GM12892 (cell line): ENCODE data around the gene MLLT1.

Experiments
- DNase-seq: peaks from one replicate; pipeline ENCODE4 v3.0.0; 2011; ENCODE audit not compliant: insufficient read length
- FAIRE-seq: peaks from 2 replicates; lab custom pipeline; 2011; peaks lifted over from hg19 to GRCh38; lab: Jason Lieb, UNC
- POLR2A ChIP-seq: IDR thresholded peaks from 2 replicates; pipeline ENCODE4 v1.6.1; 2011; ENCODE audit warnings: low read depth, low read length, control low read depth
- POLR2AphosphoS5 ChIP-seq: IDR thresholded peaks from 2 replicates; pipeline ENCODE4 v1.6.1; 2011; ENCODE audit warnings: low read depth, low read length, control low read depth
- TAF1 ChIP-seq: IDR thresholded peaks from 2 replicates; pipeline ENCODE4 v1.6.1; 2011; ENCODE audit warnings: low read depth, mild to moderate bottlenecking, control low read depth, low read length, borderline replicate concordance

MLLT1 gene

DNA sequence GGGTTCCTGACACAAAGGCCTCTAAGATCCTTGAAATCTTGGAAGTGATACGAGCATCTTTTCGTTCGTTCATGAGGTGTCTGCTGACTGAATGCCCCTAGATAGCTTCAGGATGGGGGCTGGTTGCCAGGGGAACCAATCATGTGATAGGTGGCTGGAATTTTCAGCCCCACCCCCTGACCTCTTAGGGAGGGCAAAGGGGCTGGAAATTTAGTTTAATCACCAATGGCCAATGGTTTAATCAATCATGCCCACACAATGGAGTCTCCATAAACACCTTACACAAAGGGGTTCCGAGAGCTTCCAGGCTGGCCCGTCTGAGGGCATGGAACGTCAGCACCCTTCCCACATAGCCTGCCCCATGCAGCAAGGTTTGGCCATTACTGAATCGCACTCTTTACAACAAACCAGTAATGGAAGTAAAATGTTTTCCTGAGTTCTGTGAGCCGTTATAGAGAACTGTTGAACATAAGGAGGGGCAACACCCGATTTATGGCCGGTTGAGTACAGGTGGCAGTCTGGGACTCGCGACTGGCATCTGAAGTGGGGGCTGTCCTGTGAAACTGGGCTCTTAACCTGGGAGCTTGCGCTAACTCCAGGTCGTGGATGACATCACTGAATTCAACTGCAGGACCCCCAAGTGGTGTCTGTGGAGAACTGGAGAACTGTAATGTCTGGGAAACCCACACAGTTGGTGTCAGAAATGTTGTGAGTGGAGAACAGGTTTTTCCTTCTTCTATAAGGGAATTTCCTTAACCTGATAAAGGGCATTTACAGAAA lies 25.6 kb downstream of the MLLT1 start:
- DNase-seq: no peak
- FAIRE-seq: no peak
- TF ChIP-seq POLR2A (no peak), TAF1 (no peak), POLR2AphosphoS5 (no peak)

- DNase-seq (no peak), FAIRE-seq (no peak)
- no peak for TF ChIP-seq POLR2A
- no peak for TF ChIP-seq POLR2AphosphoS5
- TF ChIP-seq TAF1: no peak
These were observed 27.7 kb downstream of the MLLT1 start for GRCh38 chr19:6252066-6252465.

- FAIRE-seq (no peak), DNase-seq (no peak)
- TF ChIP-seq POLR2A: no peak
- no peak for TF ChIP-seq TAF1
- no peak for TF ChIP-seq POLR2AphosphoS5
These were observed 28.9 kb downstream of the MLLT1 start for GRCh38 chr19:6250909-6251308.

DNA sequence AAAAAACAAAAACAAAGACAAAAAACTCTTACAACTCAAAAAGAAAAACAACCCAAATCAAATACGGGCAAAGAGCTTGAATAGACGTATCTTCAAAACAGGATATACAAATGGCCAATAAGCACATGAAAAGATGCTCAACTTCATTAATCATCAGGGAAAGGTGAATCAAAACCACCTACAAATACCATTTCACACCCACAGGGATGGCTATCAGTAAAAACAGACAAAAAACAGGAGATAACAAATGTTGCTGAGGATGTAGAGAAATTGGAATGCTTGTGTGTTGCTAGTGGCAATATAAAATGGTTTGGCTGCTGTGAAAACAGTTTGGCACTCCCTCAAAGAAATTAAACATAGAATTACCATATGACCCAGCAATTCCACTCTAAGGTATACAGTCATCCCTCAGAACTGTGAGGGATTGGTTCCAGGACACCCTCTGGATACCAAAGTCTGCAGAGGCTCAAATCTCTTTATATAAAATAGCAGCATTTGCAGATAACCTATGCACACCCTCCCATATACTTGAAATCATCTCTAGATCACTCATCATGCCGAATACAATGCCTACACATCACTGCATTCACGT lies 29.7 kb downstream of the MLLT1 start:
- DNase-seq (no peak), FAIRE-seq (no peak)

DNA sequence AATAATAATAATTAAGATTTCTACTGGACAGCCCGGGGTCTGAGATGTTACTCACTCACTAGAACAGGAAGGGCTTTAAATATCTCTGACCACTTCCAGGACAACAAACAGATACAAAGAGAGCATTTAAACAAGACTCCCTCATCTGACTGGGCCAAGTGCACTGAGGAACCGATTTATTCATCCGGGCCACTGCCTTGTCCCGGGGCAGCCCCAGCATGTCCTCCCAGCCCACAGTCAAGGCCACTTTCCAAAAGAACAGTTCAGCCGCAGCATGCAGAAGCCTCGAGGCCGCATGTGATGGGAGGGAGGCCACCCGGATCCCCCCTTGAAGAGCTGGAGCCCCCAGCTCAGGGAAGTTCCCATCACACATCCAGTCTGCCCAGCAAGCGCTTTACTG lies 30.5 kb downstream of the MLLT1 start:
- TF ChIP-seq POLR2AphosphoS5 (no peak), TAF1 (no peak), POLR2A (no peak)
- FAIRE-seq (peak; percentile 48), DNase-seq (peak; percentile 5)

More for the DNA sequence above, 29.7 kb downstream of the MLLT1 start:
- TF ChIP-seq TAF1 (no peak), POLR2A (no peak), POLR2AphosphoS5 (no peak)

- no peak for FAIRE-seq
- no peak for TF ChIP-seq TAF1
- TF ChIP-seq POLR2A: no peak
- TF ChIP-seq POLR2AphosphoS5: no peak
- DNase-seq: no peak
These were observed 30.9 kb downstream of the MLLT1 start for GRCh38 chr19:6248844-6249243.

- FAIRE-seq: no peak
- TF ChIP-seq TAF1 (no peak), POLR2A (no peak), POLR2AphosphoS5 (no peak)
- DNase-seq: no peak
These were observed 31.4 kb downstream of the MLLT1 start for GRCh38 chr19:6248341-6248740.

DNA sequence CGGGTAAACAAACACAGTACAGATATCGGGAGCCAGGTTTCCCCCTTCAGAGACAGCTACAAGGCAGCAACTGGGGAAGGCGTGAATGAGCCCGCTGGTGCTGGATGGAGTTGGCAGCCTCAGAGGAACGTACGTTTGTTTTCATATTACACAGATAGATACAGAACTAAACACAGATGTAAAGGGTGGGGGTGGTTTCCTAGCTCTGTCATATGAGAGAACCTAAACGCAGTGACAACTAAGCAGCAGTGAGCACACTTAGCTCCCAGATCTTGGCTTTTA lies 32.8 kb downstream of the MLLT1 start:
- TF ChIP-seq TAF1 (no peak), POLR2AphosphoS5 (no peak), POLR2A (no peak)
- FAIRE-seq (no peak), DNase-seq (no peak)

DNA sequence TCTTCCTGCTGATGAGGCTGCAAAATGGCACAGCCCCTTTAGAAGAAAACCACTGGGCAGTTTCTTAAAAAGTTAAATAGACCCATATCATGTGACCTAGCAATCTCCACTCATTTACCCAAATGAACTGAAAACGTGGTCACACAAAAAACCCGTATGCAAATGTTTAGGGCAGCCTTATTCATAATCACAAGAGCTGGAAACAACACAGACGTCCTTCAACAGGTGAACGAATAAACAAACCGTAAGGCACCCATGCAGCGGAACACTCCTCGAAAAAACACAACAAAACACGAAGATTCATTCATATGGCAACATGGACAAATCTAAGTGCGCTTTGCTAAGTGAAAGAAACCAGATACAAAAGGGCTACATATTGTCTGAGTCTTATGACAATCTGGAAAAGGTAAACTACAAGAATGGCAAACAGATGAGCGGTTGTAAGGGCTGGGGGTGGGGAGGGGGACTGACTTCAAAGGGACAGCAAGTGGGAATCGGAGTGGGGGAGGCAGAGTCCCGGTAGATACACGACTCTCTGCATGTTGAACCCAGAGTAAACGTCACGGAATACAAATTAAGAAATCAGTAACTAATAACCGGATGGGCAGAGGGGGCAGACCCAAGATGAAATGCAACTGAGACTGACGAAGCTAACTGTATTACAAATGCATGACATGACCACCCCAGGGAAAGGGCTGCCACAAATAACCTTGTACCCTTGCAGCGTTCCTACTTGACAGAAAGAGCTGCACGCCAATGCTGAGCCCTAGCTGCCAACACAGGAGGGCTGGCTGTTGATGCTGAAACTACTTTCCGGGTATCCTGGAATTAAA lies 33.4 kb downstream of the MLLT1 start:
- DNase-seq: no peak
- TF ChIP-seq POLR2A: no peak
- TF ChIP-seq POLR2AphosphoS5: no peak
- no peak for TF ChIP-seq TAF1
- peak; percentile 50 for FAIRE-seq

- no peak for TF ChIP-seq POLR2AphosphoS5
- no peak for TF ChIP-seq POLR2A
- no peak for TF ChIP-seq TAF1
- DNase-seq (no peak), FAIRE-seq (no peak)
These were observed 37.1 kb downstream of the MLLT1 start for GRCh38 chr19:6242677-6243076.

DNA sequence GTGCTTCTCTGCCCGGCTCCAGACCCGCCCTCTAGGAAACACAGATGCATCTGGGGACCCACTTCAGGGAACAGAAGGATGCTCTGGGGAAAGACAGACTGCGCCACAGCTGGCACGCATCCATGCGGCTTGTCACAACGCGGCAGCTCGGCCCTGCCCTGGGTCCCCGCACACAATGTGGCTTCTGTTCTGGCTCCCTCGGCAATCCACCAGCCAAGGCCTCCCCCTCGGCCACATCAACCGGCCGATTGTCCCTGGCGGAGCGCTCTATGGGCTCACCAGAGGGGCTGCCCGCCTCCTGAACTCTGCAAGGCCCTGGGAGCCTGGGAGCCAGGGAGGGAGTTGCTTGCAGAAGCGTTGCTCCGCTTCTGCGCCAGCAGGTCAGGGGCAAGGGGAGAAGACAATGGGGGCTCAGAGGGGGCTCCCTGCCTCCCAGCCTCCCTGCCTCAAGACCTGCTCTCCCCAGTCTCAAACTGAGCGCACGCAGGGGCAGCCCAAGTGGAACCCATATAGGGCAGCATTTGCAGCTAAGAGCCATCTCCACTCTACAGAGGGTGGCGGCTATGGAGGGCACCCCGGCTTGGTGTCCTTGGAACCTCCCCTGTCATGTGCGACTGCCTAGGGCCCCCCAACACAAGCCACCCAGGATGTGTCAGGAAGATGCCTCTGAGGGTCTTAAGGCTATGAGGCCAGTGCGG lies 37.9 kb downstream of the MLLT1 start:
- no peak for TF ChIP-seq TAF1
- TF ChIP-seq POLR2AphosphoS5: no peak
- FAIRE-seq: no peak
- no peak for DNase-seq

DNA sequence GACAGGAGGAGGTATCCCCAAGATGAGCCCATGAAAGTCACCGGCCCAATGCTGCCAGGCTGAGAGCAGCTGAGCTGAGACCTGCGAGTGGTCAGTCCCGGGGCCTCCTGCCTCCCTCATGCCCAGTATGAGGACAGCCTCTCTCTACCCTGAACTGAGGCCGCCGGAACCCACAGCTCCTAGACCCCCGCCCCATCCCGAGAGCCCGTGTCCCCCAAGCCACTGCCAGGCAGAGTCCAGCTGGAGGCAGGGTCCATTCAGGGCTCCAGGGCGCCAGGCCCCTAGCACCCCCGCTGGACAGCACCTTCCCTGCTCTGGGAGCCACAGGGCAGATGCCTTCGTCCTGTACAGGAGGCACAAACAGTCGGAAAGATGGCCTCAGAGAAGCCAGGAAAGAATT lies 38.7 kb downstream of the MLLT1 start:
- FAIRE-seq: no peak
- no peak for DNase-seq
- no peak for TF ChIP-seq POLR2AphosphoS5
- no peak for TF ChIP-seq TAF1
- TF ChIP-seq POLR2A: no peak
